ENCODE results near the gene TTC31. TPM values are rescaled to one million over a fixed set of nuclear protein-coding genes. Genes with fewer than 3 reads are reported as not detected.

The TTC31 gene
- total RNA-seq, 1 experiment from 2014 or later, result 38.3 TPM

DNA sequence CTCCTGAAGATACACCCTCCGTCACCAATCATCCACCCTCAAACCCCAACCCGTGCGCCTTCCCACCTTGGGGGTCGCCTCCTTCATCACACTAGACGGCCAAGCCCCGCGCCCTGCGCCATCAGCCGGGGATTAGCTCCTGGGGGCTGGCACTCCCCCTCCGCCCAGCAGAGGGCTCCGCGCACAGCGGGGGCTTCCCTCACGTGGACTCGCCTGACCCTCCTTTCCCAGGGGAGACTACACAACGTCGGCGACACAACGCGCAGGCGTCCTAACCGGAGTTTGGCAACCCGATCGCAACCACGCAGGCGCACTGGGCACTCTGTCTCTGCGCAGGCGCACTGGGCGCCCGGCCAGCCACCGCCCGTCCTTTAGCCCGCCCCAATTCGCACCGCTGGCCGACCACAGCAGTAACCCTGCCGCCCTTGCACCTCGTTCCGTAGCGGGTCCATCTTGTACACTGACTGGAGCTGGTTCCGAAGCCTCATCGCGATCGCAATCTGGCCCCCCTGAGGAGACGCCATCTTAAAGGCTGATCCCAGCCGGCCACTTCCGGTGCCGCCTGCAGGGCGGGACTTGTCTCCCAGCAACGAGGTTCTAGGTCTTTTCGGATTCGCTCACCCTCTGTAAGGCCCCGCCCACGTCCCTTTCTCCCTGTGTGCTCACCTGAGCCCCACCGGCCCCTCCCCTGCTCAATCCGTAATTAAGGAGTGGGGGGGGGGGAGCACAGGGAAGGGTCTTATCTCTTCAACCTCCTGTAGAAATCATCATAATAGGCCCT lies 24.5 kb downstream of the TTC31 start, which contains the start of gene PCGF1 (continued):
- TF ChIP-seq, protein P1, sequence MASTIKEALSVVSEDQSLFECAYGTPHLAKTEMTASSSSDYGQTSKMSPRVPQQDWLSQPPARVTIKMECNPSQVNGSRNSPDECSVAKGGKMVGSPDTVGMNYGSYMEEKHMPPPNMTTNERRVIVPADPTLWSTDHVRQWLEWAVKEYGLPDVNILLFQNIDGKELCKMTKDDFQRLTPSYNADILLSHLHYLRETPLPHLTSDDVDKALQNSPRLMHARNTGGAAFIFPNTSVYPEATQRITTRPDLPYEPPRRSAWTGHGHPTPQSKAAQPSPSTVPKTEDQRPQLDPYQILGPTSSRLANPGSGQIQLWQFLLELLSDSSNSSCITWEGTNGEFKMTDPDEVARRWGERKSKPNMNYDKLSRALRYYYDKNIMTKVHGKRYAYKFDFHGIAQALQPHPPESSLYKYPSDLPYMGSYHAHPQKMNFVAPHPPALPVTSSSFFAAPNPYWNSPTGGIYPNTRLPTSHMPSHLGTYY (CRISPR knock-in tag; IDR thresholded peaks at IDR 0.05), result no peak
- TF ChIP-seq SP1 (CRISPR knock-in tag; conservative IDR thresholded peaks at IDR 0.05) (peak; percentile 66), GRHL2 (CRISPR knock-in tag; IDR thresholded peaks at IDR 0.05; ENCODE audit: insufficient replicate concordance, severe bottlenecking) (no peak), ZNF121 (CRISPR knock-in tag; IDR thresholded peaks at IDR 0.05) (no peak), ESRRA (CRISPR knock-in tag; IDR thresholded peaks at IDR 0.05; ENCODE audit: borderline replicate concordance) (no peak), RELA (CRISPR knock-in tag; IDR thresholded peaks at IDR 0.05; ENCODE audit: borderline replicate concordance) (no peak), ZNF317 (CRISPR knock-in tag; IDR thresholded peaks at IDR 0.05; ENCODE audit: borderline replicate concordance, low read depth) (no peak), FOXP1 (CRISPR knock-in tag; IDR thresholded peaks at IDR 0.05; ENCODE audit: borderline replicate concordance) (peak; percentile 75; the same call in 1 of the 2 replicates), ZNF671 (CRISPR knock-in tag; IDR thresholded peaks at IDR 0.05) (no peak), RORB (CRISPR knock-in tag; IDR thresholded peaks at IDR 0.05) (no peak), KAT7 (CRISPR knock-in tag; IDR thresholded peaks at IDR 0.05; ENCODE audit: borderline replicate concordance) (peak; percentile 63; the same call in 1 of the 2 replicates), ZNF232 (CRISPR knock-in tag; IDR thresholded peaks at IDR 0.05) (peak; percentile 51; the same call in 1 of the 2 replicates), ZNF138 (CRISPR knock-in tag; conservative IDR thresholded peaks at IDR 0.05) (no peak), NR2C2 (CRISPR knock-in tag; IDR thresholded peaks at IDR 0.05) (no peak), TEAD1 (CRISPR knock-in tag; IDR thresholded peaks at IDR 0.05) (peak; percentile 87)
- TF ChIP-seq, protein P2, sequence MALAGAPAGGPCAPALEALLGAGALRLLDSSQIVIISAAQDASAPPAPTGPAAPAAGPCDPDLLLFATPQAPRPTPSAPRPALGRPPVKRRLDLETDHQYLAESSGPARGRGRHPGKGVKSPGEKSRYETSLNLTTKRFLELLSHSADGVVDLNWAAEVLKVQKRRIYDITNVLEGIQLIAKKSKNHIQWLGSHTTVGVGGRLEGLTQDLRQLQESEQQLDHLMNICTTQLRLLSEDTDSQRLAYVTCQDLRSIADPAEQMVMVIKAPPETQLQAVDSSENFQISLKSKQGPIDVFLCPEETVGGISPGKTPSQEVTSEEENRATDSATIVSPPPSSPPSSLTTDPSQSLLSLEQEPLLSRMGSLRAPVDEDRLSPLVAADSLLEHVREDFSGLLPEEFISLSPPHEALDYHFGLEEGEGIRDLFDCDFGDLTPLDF (CRISPR knock-in tag; IDR thresholded peaks at IDR 0.05), result no peak
- TF ChIP-seq, protein P3, sequence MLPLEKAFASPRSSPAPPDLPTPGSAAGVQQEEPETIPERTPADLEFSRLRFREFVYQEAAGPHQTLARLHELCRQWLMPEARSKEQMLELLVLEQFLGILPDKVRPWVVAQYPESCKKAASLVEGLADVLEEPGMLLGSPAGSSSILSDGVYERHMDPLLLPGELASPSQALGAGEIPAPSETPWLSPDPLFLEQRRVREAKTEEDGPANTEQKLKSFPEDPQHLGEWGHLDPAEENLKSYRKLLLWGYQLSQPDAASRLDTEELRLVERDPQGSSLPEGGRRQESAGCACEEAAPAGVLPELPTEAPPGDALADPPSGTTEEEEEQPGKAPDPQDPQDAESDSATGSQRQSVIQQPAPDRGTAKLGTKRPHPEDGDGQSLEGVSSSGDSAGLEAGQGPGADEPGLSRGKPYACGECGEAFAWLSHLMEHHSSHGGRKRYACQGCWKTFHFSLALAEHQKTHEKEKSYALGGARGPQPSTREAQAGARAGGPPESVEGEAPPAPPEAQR (CRISPR knock-in tag; IDR thresholded peaks at IDR 0.05), result no peak
- TF ChIP-seq, protein P4, sequence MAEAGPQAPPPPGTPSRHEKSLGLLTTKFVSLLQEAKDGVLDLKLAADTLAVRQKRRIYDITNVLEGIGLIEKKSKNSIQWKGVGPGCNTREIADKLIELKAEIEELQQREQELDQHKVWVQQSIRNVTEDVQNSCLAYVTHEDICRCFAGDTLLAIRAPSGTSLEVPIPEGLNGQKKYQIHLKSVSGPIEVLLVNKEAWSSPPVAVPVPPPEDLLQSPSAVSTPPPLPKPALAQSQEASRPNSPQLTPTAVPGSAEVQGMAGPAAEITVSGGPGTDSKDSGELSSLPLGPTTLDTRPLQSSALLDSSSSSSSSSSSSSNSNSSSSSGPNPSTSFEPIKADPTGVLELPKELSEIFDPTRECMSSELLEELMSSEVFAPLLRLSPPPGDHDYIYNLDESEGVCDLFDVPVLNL (CRISPR knock-in tag; IDR thresholded peaks at IDR 0.05; ENCODE audit: borderline replicate concordance, low read depth), result no peak
- TF ChIP-seq, protein P5, sequence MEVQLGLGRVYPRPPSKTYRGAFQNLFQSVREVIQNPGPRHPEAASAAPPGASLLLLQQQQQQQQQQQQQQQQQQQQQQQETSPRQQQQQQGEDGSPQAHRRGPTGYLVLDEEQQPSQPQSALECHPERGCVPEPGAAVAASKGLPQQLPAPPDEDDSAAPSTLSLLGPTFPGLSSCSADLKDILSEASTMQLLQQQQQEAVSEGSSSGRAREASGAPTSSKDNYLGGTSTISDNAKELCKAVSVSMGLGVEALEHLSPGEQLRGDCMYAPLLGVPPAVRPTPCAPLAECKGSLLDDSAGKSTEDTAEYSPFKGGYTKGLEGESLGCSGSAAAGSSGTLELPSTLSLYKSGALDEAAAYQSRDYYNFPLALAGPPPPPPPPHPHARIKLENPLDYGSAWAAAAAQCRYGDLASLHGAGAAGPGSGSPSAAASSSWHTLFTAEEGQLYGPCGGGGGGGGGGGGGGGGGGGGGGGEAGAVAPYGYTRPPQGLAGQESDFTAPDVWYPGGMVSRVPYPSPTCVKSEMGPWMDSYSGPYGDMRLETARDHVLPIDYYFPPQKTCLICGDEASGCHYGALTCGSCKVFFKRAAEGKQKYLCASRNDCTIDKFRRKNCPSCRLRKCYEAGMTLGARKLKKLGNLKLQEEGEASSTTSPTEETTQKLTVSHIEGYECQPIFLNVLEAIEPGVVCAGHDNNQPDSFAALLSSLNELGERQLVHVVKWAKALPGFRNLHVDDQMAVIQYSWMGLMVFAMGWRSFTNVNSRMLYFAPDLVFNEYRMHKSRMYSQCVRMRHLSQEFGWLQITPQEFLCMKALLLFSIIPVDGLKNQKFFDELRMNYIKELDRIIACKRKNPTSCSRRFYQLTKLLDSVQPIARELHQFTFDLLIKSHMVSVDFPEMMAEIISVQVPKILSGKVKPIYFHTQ (CRISPR knock-in tag; IDR thresholded peaks at IDR 0.05), result no peak
- TF ChIP-seq, protein P6, sequence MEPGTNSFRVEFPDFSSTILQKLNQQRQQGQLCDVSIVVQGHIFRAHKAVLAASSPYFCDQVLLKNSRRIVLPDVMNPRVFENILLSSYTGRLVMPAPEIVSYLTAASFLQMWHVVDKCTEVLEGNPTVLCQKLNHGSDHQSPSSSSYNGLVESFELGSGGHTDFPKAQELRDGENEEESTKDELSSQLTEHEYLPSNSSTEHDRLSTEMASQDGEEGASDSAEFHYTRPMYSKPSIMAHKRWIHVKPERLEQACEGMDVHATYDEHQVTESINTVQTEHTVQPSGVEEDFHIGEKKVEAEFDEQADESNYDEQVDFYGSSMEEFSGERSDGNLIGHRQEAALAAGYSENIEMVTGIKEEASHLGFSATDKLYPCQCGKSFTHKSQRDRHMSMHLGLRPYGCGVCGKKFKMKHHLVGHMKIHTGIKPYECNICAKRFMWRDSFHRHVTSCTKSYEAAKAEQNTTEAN (CRISPR knock-in tag; IDR thresholded peaks at IDR 0.05), result no peak
- TF ChIP-seq, protein P7, sequence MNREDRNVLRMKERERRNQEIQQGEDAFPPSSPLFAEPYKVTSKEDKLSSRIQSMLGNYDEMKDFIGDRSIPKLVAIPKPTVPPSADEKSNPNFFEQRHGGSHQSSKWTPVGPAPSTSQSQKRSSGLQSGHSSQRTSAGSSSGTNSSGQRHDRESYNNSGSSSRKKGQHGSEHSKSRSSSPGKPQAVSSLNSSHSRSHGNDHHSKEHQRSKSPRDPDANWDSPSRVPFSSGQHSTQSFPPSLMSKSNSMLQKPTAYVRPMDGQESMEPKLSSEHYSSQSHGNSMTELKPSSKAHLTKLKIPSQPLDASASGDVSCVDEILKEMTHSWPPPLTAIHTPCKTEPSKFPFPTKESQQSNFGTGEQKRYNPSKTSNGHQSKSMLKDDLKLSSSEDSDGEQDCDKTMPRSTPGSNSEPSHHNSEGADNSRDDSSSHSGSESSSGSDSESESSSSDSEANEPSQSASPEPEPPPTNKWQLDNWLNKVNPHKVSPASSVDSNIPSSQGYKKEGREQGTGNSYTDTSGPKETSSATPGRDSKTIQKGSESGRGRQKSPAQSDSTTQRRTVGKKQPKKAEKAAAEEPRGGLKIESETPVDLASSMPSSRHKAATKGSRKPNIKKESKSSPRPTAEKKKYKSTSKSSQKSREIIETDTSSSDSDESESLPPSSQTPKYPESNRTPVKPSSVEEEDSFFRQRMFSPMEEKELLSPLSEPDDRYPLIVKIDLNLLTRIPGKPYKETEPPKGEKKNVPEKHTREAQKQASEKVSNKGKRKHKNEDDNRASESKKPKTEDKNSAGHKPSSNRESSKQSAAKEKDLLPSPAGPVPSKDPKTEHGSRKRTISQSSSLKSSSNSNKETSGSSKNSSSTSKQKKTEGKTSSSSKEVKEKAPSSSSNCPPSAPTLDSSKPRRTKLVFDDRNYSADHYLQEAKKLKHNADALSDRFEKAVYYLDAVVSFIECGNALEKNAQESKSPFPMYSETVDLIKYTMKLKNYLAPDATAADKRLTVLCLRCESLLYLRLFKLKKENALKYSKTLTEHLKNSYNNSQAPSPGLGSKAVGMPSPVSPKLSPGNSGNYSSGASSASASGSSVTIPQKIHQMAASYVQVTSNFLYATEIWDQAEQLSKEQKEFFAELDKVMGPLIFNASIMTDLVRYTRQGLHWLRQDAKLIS (CRISPR knock-in tag; IDR thresholded peaks at IDR 0.05; ENCODE audit: borderline replicate concordance), result no peak
- TF ChIP-seq, protein P8, sequence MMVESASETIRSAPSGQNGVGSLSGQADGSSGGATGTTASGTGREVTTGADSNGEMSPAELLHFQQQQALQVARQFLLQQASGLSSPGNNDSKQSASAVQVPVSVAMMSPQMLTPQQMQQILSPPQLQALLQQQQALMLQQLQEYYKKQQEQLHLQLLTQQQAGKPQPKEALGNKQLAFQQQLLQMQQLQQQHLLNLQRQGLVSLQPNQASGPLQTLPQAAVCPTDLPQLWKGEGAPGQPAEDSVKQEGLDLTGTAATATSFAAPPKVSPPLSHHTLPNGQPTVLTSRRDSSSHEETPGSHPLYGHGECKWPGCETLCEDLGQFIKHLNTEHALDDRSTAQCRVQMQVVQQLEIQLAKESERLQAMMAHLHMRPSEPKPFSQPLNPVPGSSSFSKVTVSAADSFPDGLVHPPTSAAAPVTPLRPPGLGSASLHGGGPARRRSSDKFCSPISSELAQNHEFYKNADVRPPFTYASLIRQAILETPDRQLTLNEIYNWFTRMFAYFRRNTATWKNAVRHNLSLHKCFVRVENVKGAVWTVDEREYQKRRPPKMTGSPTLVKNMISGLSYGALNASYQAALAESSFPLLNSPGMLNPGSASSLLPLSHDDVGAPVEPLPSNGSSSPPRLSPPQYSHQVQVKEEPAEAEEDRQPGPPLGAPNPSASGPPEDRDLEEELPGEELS (CRISPR knock-in tag; IDR thresholded peaks at IDR 0.05), result no peak
